Mesenchymal stem cell (in vitro differentiated cells and primary cell): ENCODE data around the gene RAB37. TPM values are rescaled to one million over a fixed set of nuclear protein-coding genes. Genes with fewer than 3 reads are reported as not detected.

Experiments
- DNase-seq: peaks from one replicate; pipeline ENCODE4 v3.0.0-alpha.2; 2013
- H2AFZ ChIP-seq: one replicate; pipeline ENCODE4 v1.6.1; 2013; ENCODE audit warnings: low read depth, mild to moderate bottlenecking, control low read depth, inconsistent platforms, low read length, moderate library complexity
- H2AK5ac ChIP-seq: 2 replicates; pipeline ENCODE4 v1.6.1; 2013; ENCODE audit warnings: low read length, moderate library complexity, mild to moderate bottlenecking, inconsistent platforms; ENCODE audit not compliant: severe bottlenecking
- H2BK120ac ChIP-seq: one replicate; pipeline ENCODE4 v1.6.1; 2013; ENCODE audit warnings: low read depth, mild to moderate bottlenecking, inconsistent platforms, low read length, moderate library complexity
- H2BK12ac ChIP-seq, 2 experiments: one replicate each; pipeline ENCODE4 v1.6.1; 2013; ENCODE audit warnings: inconsistent platforms in 2 of 2, low read length in 2 of 2, mild to moderate bottlenecking in 2 of 2, moderate library complexity in 2 of 2, control low read depth in 1 of 2
- H2BK15ac ChIP-seq: one replicate; pipeline ENCODE4 v1.6.1; 2013; ENCODE audit warnings: mild to moderate bottlenecking, low read depth, inconsistent platforms; ENCODE audit not compliant: poor library complexity, severe bottlenecking
- H2BK5ac ChIP-seq: 2 replicates; pipeline ENCODE4 v1.6.1; 2013; ENCODE audit warnings: low read depth, mild to moderate bottlenecking, low read length, control low read depth, inconsistent platforms; ENCODE audit not compliant: poor library complexity, severe bottlenecking
- H3K14ac ChIP-seq, 2 experiments: one replicate each; pipeline ENCODE4 v1.6.1; 2013; ENCODE audit warnings: inconsistent platforms in 2 of 2, low read length in 2 of 2, control low read depth in 1 of 2, mild to moderate bottlenecking in 1 of 2, moderate library complexity in 1 of 2
- H3K18ac ChIP-seq, 2 experiments: one replicate each; pipeline ENCODE4 v1.6.1; 2013; ENCODE audit warnings: inconsistent platforms in 2 of 2, low read length in 2 of 2, control low read depth in 1 of 2, low read depth in 1 of 2, mild to moderate bottlenecking in 1 of 2
- H3K23ac ChIP-seq, 2 experiments: one replicate each; pipeline ENCODE4 v1.6.1; 2013; ENCODE audit warnings: inconsistent platforms in 2 of 2, low read length in 2 of 2, mild to moderate bottlenecking in 2 of 2, moderate library complexity in 2 of 2, control low read depth in 1 of 2
- H3K27ac ChIP-seq: 2 replicates; pipeline ENCODE4 v1.5.1; 2013; ENCODE audit warnings: mild to moderate bottlenecking, moderate library complexity, low read length, control low read depth, inconsistent platforms; ENCODE audit not compliant: poor library complexity, severe bottlenecking
- H3K27me3 ChIP-seq, 2 experiments: 2 replicates each; pipeline versions ENCODE4 v1.6.1 to v1.7.0; 2013; ENCODE audit warnings: low read length in 2 of 2, mild to moderate bottlenecking in 2 of 2, moderate library complexity in 2 of 2, control low read depth in 1 of 2, inconsistent platforms in 1 of 2; ENCODE audit not compliant: control insufficient read depth in 1 of 2, insufficient read depth in 1 of 2
- H3K36me3 ChIP-seq, 2 experiments: 2 replicates each; pipeline versions ENCODE4 v1.6.1 to v1.7.0; 2013; ENCODE audit warnings: low read length in 2 of 2, control low read depth in 1 of 2, inconsistent platforms in 1 of 2, low read depth in 1 of 2, mild to moderate bottlenecking in 1 of 2; ENCODE audit not compliant: insufficient read depth in 2 of 2, control insufficient read depth in 1 of 2
- H3K4ac ChIP-seq, 2 experiments: one replicate each; pipeline ENCODE4 v1.6.1; 2013; ENCODE audit warnings: inconsistent platforms in 2 of 2, low read length in 2 of 2, mild to moderate bottlenecking in 2 of 2, moderate library complexity in 2 of 2, control low read depth in 1 of 2, low read depth in 1 of 2
- H3K4me1 ChIP-seq: 2 replicates; pipeline ENCODE4 v1.6.1; 2013; ENCODE audit warnings: low read depth, low read length, control low read depth; ENCODE audit not compliant: control insufficient read depth, insufficient read depth
- H3K4me2 ChIP-seq: 2 replicates; pipeline ENCODE4 v1.6.1; 2013; ENCODE audit warnings: low read length, mild to moderate bottlenecking, inconsistent platforms; ENCODE audit not compliant: poor library complexity, severe bottlenecking
- H3K4me3 ChIP-seq, 2 experiments: 2 replicates each; pipeline versions ENCODE4 v1.5.1 to v1.7.0; 2013; ENCODE audit warnings: low read length in 2 of 2, mild to moderate bottlenecking in 2 of 2, control low read depth in 1 of 2, low read depth in 1 of 2; ENCODE audit not compliant: insufficient read depth in 1 of 2
- H3K79me1 ChIP-seq: replicated peaks from 2 replicates; pipeline ENCODE4 v1.6.1; 2013; ENCODE audit warnings: mild to moderate bottlenecking, control low read depth, low read length, inconsistent platforms; ENCODE audit not compliant: poor library complexity, severe bottlenecking
- H3K9ac ChIP-seq: 2 replicates; pipeline ENCODE4 v1.7.0; 2013; ENCODE audit warnings: mild to moderate bottlenecking, low read length, moderate library complexity
- H3K9me3 ChIP-seq: 2 replicates; pipeline ENCODE4 v1.7.0; 2013; ENCODE audit warnings: mild to moderate bottlenecking, low read length; ENCODE audit not compliant: control insufficient read depth
- H4K8ac ChIP-seq: one replicate; pipeline ENCODE4 v1.6.1; 2013; ENCODE audit warnings: inconsistent platforms, mild to moderate bottlenecking, low read length, moderate library complexity
- H4K91ac ChIP-seq: one replicate; pipeline ENCODE4 v1.6.1; 2013; ENCODE audit warnings: mild to moderate bottlenecking, low read length, inconsistent platforms
- WGBS: methylation state at CpG from one replicate; pipeline ENCODE4 v1.1.7; 2013; ENCODE audit warnings: mixed read lengths; 5-methylcytosine and 5-hydroxymethylcytosine counted together
- polyA plus RNA-seq, 2 experiments: library from polyadenylated mRNA; stranded (reverse); fragments of 200-250 nt; gene quantifications; one replicate each; pipeline ENCODE4 v1.2.3, GENCODE V29; 2013

Gene RAB37, protein sequence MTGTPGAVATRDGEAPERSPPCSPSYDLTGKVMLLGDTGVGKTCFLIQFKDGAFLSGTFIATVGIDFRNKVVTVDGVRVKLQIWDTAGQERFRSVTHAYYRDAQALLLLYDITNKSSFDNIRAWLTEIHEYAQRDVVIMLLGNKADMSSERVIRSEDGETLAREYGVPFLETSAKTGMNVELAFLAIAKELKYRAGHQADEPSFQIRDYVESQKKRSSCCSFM
- polyA plus RNA-seq (2013, experiment 1 of 2), result 2.4 TPM
- 1.9 TPM for polyA plus RNA-seq (2013, experiment 2 of 2)

DNA sequence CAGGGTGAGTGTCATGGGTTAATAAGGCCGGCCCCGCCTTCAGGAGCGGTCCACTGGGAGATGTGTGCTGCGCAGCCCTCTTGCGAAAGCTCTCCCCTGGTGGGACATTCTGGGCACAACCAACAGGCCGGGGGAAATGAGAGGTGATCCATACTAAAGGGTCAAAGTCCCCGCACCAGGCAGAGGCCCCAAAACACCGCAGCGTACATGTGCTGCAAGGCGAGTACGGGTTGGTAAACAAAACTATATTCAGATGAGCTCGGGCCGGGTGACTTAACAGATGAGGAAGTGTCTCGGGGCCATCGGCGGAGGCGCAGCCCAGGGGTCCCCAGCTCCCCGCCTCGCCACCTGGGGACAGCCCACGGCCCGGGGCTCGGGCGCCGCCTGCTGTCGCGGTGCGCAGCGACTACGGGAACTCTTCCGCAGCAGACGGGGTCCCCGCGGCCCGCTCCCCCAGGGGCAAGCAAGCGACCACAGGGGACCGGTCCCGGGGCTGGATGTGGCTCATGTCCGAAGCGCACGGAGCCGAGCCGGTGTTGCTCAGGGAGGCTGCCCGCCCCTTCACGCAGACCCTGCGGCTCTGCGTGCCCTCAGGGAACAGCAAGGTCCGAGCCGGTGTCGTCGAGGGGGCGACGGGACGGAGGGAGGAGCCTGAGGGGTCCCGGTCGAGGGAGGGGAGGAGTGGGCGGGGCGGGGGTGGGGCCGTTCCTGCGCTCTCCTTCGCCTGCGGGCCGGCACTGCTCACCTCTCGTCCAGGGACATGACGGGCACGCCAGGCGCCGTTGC is at the start of gene RAB37:
RAB37 (plus strand) TSS at position 744 of the 786 bp plus-strand sequence; CDS start at position 761, 17 bp downstream.
- peak within 1 kb of the TSS; percentile 73 for H4K91ac ChIP-seq
- H4K8ac ChIP-seq, result peak within 1 kb of the TSS; percentile 82
- peak within 1 kb of the TSS; percentile 31 for H3K4me2 ChIP-seq
- H3K4me3 ChIP-seq, result peak within 1 kb of the TSS in 1 of 2 experiments; percentile 47
- no peak within 1 kb of the TSS for H2BK5ac ChIP-seq
- DNase-seq, result no peak
- H2AFZ ChIP-seq, result peak within 1 kb of the TSS; percentile 18
- no peak within 1 kb of the TSS for H2AK5ac ChIP-seq
- H3K27ac ChIP-seq, result no peak within 1 kb of the TSS
- peak within 1 kb of the TSS in 1 of 2 experiments; percentile 47 for H3K23ac ChIP-seq
- no peak within 1 kb of the TSS for H3K14ac ChIP-seq
- H2BK12ac ChIP-seq, result peak within 1 kb of the TSS in 1 of 2 experiments; percentile 10
- peaks cover 28% of the 10 kb centered on the region for H3K4me1 ChIP-seq
- peak within 1 kb of the TSS; percentile 26 for H2BK15ac ChIP-seq
- no peaks in the 10 kb centered on the region for H3K9me3 ChIP-seq
- 2% methylated on average over 46 of the region's 67 CpGs for WGBS
- no peak within 1 kb of the TSS for H3K9ac ChIP-seq
- H3K27me3 ChIP-seq, result peaks cover 54 to 88% of the 10 kb centered on the region in 2 experiments
- H3K4ac ChIP-seq, result no peak within 1 kb of the TSS
- H2BK120ac ChIP-seq, result peak within 1 kb of the TSS; percentile 38
- H3K18ac ChIP-seq, result peak within 1 kb of the TSS; percentile 25 to 52
- no peaks in the 10 kb centered on the region for H3K79me1 ChIP-seq
- no peaks in the 10 kb centered on the region for H3K36me3 ChIP-seq

DNA sequence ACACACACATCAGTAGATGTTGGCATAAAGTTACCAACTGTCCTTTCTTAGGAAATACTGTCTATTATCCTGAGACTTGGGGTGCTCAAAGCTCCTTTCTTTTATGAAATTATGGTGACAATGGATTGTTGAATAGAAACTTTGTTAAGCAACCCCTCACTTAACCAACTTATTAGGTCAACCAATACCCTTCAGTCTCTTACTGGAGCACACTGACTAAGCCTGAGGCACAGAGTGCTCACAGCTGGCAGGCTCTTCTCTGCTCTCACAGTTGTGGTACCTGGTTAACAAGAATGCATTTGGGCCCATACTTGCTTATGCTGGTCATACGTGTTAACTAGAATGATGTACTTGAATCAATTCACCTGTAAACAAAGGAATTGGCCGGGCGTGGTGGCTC is 49.2 kb upstream of the RAB37 start:
- Histone ChIP-seq H2BK5ac (no peak overlapping the region), H3K4me3 (no peak overlapping the region), H3K18ac (no peak overlapping the region), H3K9ac (no peak overlapping the region), H2AFZ (no peak overlapping the region), H4K91ac (no peak overlapping the region), H4K8ac (no peak overlapping the region), H2AK5ac (no peak overlapping the region), H2BK15ac (no peak overlapping the region), H3K4me2 (no peak overlapping the region), H3K23ac (no peak overlapping the region), H3K4ac (no peak overlapping the region), H3K4me1 (no peaks in the 10 kb centered on the region), H3K36me3 (no peaks in the 10 kb centered on the region), H3K14ac (no peak overlapping the region), H3K79me1 (no peaks in the 10 kb centered on the region), H3K27ac (no peak overlapping the region), H2BK12ac (no peak overlapping the region), H3K27me3 (peaks cover 0 to 35% of the 10 kb centered on the region in 2 experiments), H2BK120ac (no peak overlapping the region), H3K9me3 (no peaks in the 10 kb centered on the region)
- 78% methylated on average over 3 of the region's 3 CpGs for WGBS
- DNase-seq, result no peak

DNA sequence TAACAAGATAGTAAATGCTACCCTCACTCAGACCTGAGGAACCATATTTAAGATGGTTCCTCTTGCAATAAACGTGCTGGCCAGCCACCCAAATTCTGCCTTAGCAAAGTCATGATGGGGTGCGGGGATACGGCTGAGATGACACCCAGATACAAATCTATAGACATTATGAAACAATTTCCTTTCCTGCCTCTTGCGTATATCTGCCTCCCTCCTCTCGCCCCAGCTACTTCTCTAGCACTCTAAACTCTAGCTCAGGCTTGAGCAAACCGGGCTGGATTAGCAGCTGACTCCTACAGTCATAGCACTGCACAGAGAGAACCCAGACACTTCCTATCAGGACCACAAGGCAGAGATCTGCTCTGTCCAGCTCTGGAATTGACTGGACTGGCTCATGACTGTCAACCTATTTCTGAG is 46.6 kb upstream of the RAB37 start:
- Histone ChIP-seq H2AK5ac (no peak overlapping the region), H3K14ac (no peak overlapping the region), H3K9me3 (no peaks in the 10 kb centered on the region), H3K27ac (no peak overlapping the region), H3K4me1 (no peaks in the 10 kb centered on the region), H3K79me1 (no peaks in the 10 kb centered on the region), H3K18ac (no peak overlapping the region), H3K4me3 (no peak overlapping the region), H2BK5ac (no peak overlapping the region), H3K4me2 (no peak overlapping the region), H2AFZ (no peak overlapping the region), H2BK15ac (no peak overlapping the region), H4K91ac (no peak overlapping the region), H2BK120ac (no peak overlapping the region), H3K27me3 (peaks cover 0 to 43% of the 10 kb centered on the region in 2 experiments), H3K23ac (no peak overlapping the region), H3K9ac (no peak overlapping the region), H4K8ac (no peak overlapping the region), H3K36me3 (no peaks in the 10 kb centered on the region), H3K4ac (no peak overlapping the region), H2BK12ac (no peak overlapping the region)
- DNase-seq, result no peak
- WGBS, result 65% methylated on average over 6 of the region's 6 CpGs

DNA sequence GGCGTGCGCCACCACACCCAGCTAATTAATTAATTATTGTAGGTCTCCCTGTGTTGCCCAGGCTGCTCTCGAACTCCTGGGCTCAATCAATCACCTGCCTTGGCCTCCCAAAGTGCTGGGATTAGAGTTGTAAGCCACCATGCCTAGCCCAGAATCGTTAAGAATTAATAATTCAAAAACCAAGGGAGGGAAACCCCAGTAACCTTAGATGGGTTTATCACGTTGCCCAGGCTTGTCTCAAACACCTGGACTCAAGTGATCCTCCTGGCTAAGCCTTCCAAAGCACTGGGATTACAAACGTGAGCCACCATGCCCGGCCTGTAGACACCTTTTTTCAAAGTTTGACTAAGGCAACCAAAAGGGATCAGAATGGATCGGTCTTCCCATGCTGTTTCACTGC is 45.9 kb upstream of the RAB37 start:
- 73% methylated on average over 8 of the region's 8 CpGs for WGBS
- H3K4ac ChIP-seq, result no peak overlapping the region
- no peak overlapping the region for H3K4me3 ChIP-seq
- H3K4me1 ChIP-seq, result no peaks in the 10 kb centered on the region
- no peak overlapping the region for H2BK12ac ChIP-seq
- H2AK5ac ChIP-seq, result no peak overlapping the region
- no peak overlapping the region for H3K27ac ChIP-seq
- no peak overlapping the region for H2BK5ac ChIP-seq
- H3K4me2 ChIP-seq, result no peak overlapping the region
- no peak overlapping the region for H2AFZ ChIP-seq
- H3K36me3 ChIP-seq, result no peaks in the 10 kb centered on the region
- no peaks in the 10 kb centered on the region for H3K9me3 ChIP-seq
- no peak overlapping the region for H3K18ac ChIP-seq
- no peak overlapping the region for H4K8ac ChIP-seq
- H3K23ac ChIP-seq, result no peak overlapping the region
- DNase-seq, result no peak
- H3K27me3 ChIP-seq, result peaks cover 0 to 41% of the 10 kb centered on the region in 2 experiments
- H2BK120ac ChIP-seq, result no peak overlapping the region
- no peak overlapping the region for H3K14ac ChIP-seq
- H3K9ac ChIP-seq, result no peak overlapping the region
- H2BK15ac ChIP-seq, result no peak overlapping the region
- H3K79me1 ChIP-seq, result no peaks in the 10 kb centered on the region
- no peak overlapping the region for H4K91ac ChIP-seq
